K562 (cell line): Measurements from ENCODE around the gene LY6G6D. TPM values are rescaled to one million over a fixed set of nuclear protein-coding genes. Genes with fewer than 3 reads are reported as not detected.
A peak's percentile ranks its signal among the peaks of the same experiment; 100 is the strongest.

ENCODE experiments used
- ARID3A ChIP-seq: IDR thresholded peaks from 2 replicates; pipeline ENCODE4 v1.6.1; 2012; ENCODE audit warnings: low read depth, low read length, improper control_type of control experiment, borderline replicate concordance
- ATF3 ChIP-seq, 2 experiments: fragments of 450-650 bp in 1 of 2; sonication (generic) in 1 of 2; formaldehyde crosslinking in 1 of 2; IDR thresholded peaks in 1 of 2; conservative IDR thresholded peaks in 1 of 2; 2 replicates each; pipeline versions ENCODE4 v1.6.1 to v1.8.1; 2016 to 2023; ENCODE audit warnings: mild to moderate bottlenecking in 2 of 2, moderate library complexity in 2 of 2, inconsistent platforms in 1 of 2, missing genetic modification reagents in 1 of 2
- EGR1 ChIP-seq: fragments of 450-650 bp; conservative IDR thresholded peaks from 2 replicates; pipeline ENCODE4 v1.6.1; 2017; ENCODE audit warnings: mild to moderate bottlenecking
- MXI1 ChIP-seq: IDR thresholded peaks from 2 replicates; pipeline ENCODE4 v1.6.1; 2011; ENCODE audit warnings: low read depth, mild to moderate bottlenecking, improper control_type of control experiment, low read length
- ZNF263 ChIP-seq: sonication (generic); formaldehyde crosslinking; IDR thresholded peaks from 2 replicates; pipeline ENCODE4 v1.8.0; 2022; ENCODE audit warnings: mild to moderate bottlenecking, missing genetic modification reagents, borderline replicate concordance
- ZNF79 ChIP-seq: fragments of 250-450 bp; sonication (Bioruptor Pico); IDR thresholded peaks from 2 replicates; pipeline ENCODE4 v1.4.0; 2020; ENCODE audit warnings: low read depth, mild to moderate bottlenecking, moderate library complexity
- polyA plus RNA-seq, 8 experiments: library from polyadenylated mRNA; depleted of rRNA in 4 of 8; stranded (reverse) in 5 of 8; unstranded in 3 of 8; fragments of >200 nt; fragmentation: Nextera tagmentation in 2 of 8; fragmentation: Illumina TruSeq in 1 of 8; extraction: Ambion mirVana in 2 of 8; extraction: Trizol in 1 of 8; gene quantifications; 2 replicates each; pipeline versions ENCODE4 v1.2.1 to v1.2.3, GENCODE V29; 2011 to 2014; ENCODE audit warnings: inconsistent platforms in 1 of 8, missing spikeins in 1 of 8
- total RNA-seq, 7 experiments: library from RNA; depleted of rRNA in 6 of 7; stranded (reverse); fragments of >200 nt in 6 of 7; fragmentation: Illumina TruSeq in 2 of 7; extraction: Trizol in 2 of 7; gene quantifications; 2 replicates each; pipeline versions ENCODE4 v1.2.1 to v1.2.3, GENCODE V29; 2011 to 2021; ENCODE audit warnings: low replicate concordance in 1 of 7
- TF ChIP-seq, protein P1 (sequence below): sonication (generic); formaldehyde crosslinking; IDR thresholded peaks from 2 replicates; pipeline ENCODE4 v1.8.0; 2022; ENCODE audit warnings: mild to moderate bottlenecking, missing genetic modification reagents
- TF ChIP-seq, protein P2 (sequence below): IDR thresholded peaks from 3 replicates; pipeline ENCODE4 v1.6.1; 2011; ENCODE audit warnings: borderline replicate concordance, mild to moderate bottlenecking; ENCODE audit not compliant: insufficient read length, insufficient read depth

Gene LY6G6D
- total and polyA plus RNA-seq, 9 of the 15 experiments (the other 6 are each of a cell fraction or from before 2014, with no cell fraction given), result 0.30 to 0.38 TPM; not detected in 7

- TF ChIP-seq, protein P1, sequence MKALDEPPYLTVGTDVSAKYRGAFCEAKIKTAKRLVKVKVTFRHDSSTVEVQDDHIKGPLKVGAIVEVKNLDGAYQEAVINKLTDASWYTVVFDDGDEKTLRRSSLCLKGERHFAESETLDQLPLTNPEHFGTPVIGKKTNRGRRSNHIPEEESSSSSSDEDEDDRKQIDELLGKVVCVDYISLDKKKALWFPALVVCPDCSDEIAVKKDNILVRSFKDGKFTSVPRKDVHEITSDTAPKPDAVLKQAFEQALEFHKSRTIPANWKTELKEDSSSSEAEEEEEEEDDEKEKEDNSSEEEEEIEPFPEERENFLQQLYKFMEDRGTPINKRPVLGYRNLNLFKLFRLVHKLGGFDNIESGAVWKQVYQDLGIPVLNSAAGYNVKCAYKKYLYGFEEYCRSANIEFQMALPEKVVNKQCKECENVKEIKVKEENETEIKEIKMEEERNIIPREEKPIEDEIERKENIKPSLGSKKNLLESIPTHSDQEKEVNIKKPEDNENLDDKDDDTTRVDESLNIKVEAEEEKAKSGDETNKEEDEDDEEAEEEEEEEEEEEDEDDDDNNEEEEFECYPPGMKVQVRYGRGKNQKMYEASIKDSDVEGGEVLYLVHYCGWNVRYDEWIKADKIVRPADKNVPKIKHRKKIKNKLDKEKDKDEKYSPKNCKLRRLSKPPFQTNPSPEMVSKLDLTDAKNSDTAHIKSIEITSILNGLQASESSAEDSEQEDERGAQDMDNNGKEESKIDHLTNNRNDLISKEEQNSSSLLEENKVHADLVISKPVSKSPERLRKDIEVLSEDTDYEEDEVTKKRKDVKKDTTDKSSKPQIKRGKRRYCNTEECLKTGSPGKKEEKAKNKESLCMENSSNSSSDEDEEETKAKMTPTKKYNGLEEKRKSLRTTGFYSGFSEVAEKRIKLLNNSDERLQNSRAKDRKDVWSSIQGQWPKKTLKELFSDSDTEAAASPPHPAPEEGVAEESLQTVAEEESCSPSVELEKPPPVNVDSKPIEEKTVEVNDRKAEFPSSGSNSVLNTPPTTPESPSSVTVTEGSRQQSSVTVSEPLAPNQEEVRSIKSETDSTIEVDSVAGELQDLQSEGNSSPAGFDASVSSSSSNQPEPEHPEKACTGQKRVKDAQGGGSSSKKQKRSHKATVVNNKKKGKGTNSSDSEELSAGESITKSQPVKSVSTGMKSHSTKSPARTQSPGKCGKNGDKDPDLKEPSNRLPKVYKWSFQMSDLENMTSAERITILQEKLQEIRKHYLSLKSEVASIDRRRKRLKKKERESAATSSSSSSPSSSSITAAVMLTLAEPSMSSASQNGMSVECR (CRISPR knock-in tag), result no peak
- TF ChIP-seq, protein P2, sequence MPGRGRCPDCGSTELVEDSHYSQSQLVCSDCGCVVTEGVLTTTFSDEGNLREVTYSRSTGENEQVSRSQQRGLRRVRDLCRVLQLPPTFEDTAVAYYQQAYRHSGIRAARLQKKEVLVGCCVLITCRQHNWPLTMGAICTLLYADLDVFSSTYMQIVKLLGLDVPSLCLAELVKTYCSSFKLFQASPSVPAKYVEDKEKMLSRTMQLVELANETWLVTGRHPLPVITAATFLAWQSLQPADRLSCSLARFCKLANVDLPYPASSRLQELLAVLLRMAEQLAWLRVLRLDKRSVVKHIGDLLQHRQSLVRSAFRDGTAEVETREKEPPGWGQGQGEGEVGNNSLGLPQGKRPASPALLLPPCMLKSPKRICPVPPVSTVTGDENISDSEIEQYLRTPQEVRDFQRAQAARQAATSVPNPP, result no peak
- TF ChIP-seq MXI1 (no peak; the same call in 1 of the 2 replicates), ARID3A (0 out of 2 replicates have a peak, but pooled peaks have one; percentile 74), ZNF79 (no peak), ZNF263 (no peak), ATF3 (IDR thresholded peaks at IDR 0.05) (peak; percentile 99), ATF3 (CRISPR knock-in tag; conservative IDR thresholded peaks at IDR 0.05) (peak; percentile 95), EGR1 (peak; percentile 95)
Observed at GRCh38 chr6:31690231-31691077, 24.7 kb upstream of the LY6G6D start (continued).
